Right cardiac atrium (tissue), 5 donors: ENCODE results near the gene FOXK1. TPM values are rescaled to one million over a fixed set of nuclear protein-coding genes. Genes with fewer than 3 reads are reported as not detected.

Experiments
- ATAC-seq, 2 donors: fragments of 200-7000 bp; cut with Tn5 transposase; one replicate each; pipeline versions ENCODE4 v1.8.0 to v1.9.1; 2020; ENCODE audit warnings: moderate library complexity in 2 of 2, mild to moderate bottlenecking in 1 of 2
- DNase-seq, 3 donors: peaks; one replicate each; pipeline ENCODE4 v3.0.0-alpha.2; 2020
- H3K27ac ChIP-seq: one replicate; pipeline ENCODE4 v1.5.1; 2013; ENCODE audit warnings: mild to moderate bottlenecking, low read length, control low read depth, moderate library complexity
- H3K27me3 ChIP-seq: one replicate; pipeline ENCODE4 v1.6.1; 2013; ENCODE audit not compliant: control insufficient read depth, insufficient read depth
- H3K4me1 ChIP-seq: one replicate; pipeline ENCODE4 v1.6.1; 2013; ENCODE audit warnings: low read length; ENCODE audit not compliant: control insufficient read depth, insufficient read depth
- H3K4me3 ChIP-seq: one replicate; pipeline ENCODE4 v1.5.1; 2013; ENCODE audit warnings: low read length, control low read depth
- H3K9me3 ChIP-seq: one replicate; pipeline ENCODE4 v1.6.1; 2013; ENCODE audit warnings: low read length; ENCODE audit not compliant: control insufficient read depth
- WGBS: extraction: QIAGEN DNeasy Blood & Tissue Kit; methylation state at CpG from one replicate; pipeline ENCODE4 v1.1.7; 2013; 5-methylcytosine and 5-hydroxymethylcytosine counted together
- intact Hi-C, 4 donors: fragments of 100-400 bp; cut with DNase I; formaldehyde crosslinking; loops; one replicate each; pipeline versions ENCODE4 v1.11.0 to v1.14.0; 2022 to 2023
- polyA plus RNA-seq: library from polyadenylated mRNA; stranded (reverse); fragments of 200-250 nt; gene quantifications from one replicate; pipeline ENCODE4 v1.2.3, GENCODE V29; 2013
- total RNA-seq, 4 donors: library from RNA; stranded (reverse); fragmentation: NEBNext Ultra II Directional; extraction: Animal tissue kit (Norgen Biotek cat#: 25700); gene quantifications; one replicate each; pipeline ENCODE4 v1.2.1, GENCODE V29; 2021
- donor health status: healthy with polysubstance abuse.
- donor health status: DM: no; HTN: yes; CAD: no.
- donor health status: DM: no; HTN: no; CAD: no.
- donor health status: DM: no; HTN: yes; CAD: no; lungs with severe emphysema.
- donor health status: DM: yes; HTN: yes; CAD: no.

FOXK1 gene
- total and polyA plus RNA-seq, 5 donors = 10.9 to 22.4 (median 18.1) TPM

DNA sequence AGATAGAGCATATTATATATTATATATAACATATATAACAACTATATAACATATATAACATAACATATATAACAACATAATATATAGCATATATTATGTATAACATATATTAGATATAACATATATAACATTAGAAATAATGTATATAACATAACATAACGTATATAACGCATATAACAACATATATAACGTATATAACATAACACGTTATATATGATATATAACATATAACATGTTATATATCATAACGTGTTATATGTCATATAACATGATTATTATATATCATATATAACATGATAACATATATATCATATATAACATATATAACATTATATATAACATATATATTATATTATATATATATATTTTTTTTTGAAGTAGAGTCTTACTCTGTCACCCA, 97.0 kb downstream of the FOXK1 start:
- Histone ChIP-seq H3K9me3 (no peaks in the 10 kb centered on the region), H3K4me1 (peaks cover 4% of the 10 kb centered on the region), H3K27me3 (no peaks in the 10 kb centered on the region), H3K27ac (no peak overlapping the region), H3K4me3 (no peak overlapping the region)
- intact Hi-C loops = no loop called here
- ATAC-seq = no peak
- DNase-seq = no peak
- 87% methylated on average over 5 of the region's 5 CpGs for WGBS

DNA sequence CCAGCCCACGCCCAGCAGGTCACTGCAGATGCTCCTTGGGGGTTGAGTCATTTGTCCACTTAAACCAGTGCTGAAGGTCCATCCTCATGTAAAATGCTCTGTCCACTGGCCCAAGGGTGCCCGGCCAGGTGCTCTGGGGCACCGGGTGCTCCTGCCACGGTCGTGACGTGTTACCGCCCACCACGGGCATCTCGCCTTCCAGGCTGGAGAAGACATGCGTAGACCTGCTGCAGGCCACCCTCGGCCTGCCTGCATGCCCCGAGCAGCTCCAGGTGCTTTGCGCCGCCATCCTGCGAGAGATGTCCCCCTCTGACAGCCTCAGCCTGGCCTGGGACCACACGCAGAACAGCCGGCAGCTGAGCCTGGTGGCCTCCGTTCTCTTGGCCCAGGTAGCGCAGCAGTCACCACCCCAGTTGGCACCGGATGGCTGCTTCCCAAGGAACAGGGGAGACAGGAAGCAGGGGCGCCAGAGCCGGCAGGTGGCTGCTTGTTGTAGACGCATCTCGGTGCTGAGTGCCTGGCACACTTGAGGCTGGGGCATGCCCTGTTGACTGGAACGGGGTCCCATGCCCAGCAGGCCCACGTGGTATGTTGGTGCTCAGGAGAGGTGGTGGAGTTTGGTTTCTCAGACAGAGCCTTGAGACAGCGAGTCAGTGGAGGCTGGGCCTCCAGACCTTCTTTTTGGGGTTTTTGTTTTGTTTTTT, 99.4 kb downstream of the FOXK1 start:
- 94% methylated on average over 27 of the region's 27 CpGs for WGBS
- Histone ChIP-seq H3K27me3 (no peaks in the 10 kb centered on the region), H3K4me3 (no peak overlapping the region), H3K27ac (no peak overlapping the region), H3K9me3 (no peaks in the 10 kb centered on the region), H3K4me1 (peaks cover 2% of the 10 kb centered on the region)
- DNase-seq (peak in 2 of 3 donors; percentile 52 to 61), ATAC-seq (no peak)
- intact Hi-C loops = no loop called here

DNA sequence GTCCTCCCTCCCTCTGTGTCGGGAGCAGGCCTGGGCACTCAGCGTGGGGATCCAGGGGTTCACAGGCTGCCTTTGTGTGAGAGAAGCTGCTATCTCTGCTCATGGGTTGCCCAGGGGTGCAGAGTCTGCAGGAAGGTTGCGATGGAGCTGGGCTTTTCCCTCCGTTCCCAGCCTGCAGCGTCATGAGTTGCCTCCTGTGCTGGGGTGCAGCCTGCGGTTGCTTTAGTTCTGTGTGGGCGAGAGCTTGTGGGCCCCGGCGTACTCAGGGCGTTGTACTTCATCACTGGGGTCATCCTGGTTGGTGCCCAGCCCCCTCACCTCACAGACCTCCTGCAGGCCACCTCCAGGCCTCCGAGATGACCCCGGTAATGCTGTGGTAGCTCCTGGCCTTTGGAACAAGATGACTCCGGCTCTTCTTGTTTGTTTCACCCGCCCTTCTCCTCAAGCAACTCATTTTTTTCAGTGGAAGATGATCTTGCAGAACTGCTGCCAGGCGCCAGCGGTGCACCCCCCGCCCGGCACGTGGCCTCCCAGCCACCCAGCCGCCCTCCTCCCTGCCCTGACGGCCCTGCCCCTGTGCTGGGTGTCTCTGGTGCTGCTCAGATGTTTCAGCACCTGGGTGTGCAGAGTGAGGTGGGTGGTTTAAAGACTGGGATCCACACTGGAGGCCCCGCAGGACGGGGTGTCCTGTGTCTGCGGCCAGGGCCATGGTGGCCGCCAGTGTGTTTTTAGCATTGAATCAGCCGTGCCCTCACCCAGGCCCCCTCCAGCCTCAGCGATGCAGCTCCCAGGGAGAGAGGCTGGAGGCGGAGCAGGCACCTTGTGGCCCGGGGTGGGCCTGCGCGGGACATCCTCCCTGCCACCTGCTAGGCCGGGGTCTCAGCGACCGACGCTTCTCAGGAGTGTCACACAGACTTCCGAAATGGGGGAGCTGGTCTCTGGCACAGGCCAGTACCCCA, 100.5 kb downstream of the FOXK1 start:
- no peak for ATAC-seq
- H3K4me3 ChIP-seq = no peak overlapping the region
- no peaks in the 10 kb centered on the region for H3K27me3 ChIP-seq
- no peak overlapping the region for H3K27ac ChIP-seq
- no peaks in the 10 kb centered on the region for H3K9me3 ChIP-seq
- no peaks in the 10 kb centered on the region for H3K4me1 ChIP-seq
- intact Hi-C loops = no loop called here
- 92% methylated on average over 36 of the region's 36 CpGs for WGBS
- peak in 1 of 3 donors; percentile 57 for DNase-seq

DNA sequence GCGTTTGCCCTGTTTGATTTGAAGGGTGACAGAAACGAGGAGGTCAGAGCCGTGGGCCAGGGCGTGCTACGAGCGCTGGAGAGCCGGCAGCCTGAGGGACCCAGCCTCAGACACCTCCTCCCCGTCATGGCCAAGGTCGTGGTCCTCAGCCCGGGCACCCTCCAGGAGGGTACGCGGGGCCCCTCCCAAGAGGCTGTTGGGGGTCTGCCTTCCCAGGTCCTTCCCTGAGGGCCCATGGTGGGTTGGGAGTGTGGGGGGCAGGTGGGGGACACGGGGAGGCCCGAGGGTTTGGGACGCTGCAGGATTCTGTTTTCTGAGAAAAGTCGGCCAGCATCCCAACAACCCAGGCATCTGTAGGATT, 101.2 kb downstream of the FOXK1 start:
- no peaks in the 10 kb centered on the region for H3K9me3 ChIP-seq
- intact Hi-C loops = no loop called here

DNA sequence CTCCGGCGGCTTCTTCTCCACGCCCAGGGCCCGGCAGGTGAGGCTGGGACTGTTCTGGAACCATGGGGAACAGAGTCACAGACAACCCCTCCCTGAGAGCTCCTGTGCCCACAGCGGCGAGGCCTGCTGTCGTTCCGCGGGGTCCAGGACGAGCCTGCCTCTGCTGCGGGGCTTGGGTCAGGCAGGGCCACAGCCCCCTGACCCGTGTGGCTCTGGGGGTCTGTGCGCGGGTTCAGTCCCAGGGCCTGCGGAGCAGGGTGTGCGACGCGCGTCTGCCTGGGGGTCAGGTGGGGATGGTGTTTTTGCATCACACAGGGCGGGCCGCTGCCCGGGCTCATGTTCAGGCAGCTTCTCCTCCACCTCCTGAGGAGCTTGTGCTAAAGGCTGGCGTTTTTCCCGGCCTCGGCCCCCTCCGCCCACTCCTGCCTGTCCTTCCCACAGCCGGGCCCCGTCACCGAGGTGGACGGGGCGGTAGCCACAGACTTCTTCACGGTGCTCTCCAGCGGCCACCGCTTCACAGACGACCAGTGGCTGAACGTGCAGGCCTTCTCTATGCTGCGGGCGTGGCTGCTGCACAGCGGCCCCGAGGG, 101.8 kb downstream of the FOXK1 start:
- no peaks in the 10 kb centered on the region for H3K9me3 ChIP-seq
- ATAC-seq (peak in 1 of 2 donors; percentile 1), DNase-seq (peak in 2 of 3 donors; percentile 62 to 73)
- no peak overlapping the region for H3K4me3 ChIP-seq
- no peak overlapping the region for H3K27ac ChIP-seq
- 88% methylated on average over 40 of the region's 40 CpGs for WGBS
- intact Hi-C loops = no loop called here
- no peaks in the 10 kb centered on the region for H3K27me3 ChIP-seq
- no peaks in the 10 kb centered on the region for H3K4me1 ChIP-seq

More for the DNA sequence above, 101.2 kb downstream of the FOXK1 start:
- 88% methylated on average over 16 of the region's 16 CpGs for WGBS
- Histone ChIP-seq H3K4me3 (no peak overlapping the region), H3K27me3 (no peaks in the 10 kb centered on the region), H3K4me1 (no peaks in the 10 kb centered on the region), H3K27ac (no peak overlapping the region)
- ATAC-seq (no peak), DNase-seq (peak in 1 of 3 donors; percentile 54)

DNA sequence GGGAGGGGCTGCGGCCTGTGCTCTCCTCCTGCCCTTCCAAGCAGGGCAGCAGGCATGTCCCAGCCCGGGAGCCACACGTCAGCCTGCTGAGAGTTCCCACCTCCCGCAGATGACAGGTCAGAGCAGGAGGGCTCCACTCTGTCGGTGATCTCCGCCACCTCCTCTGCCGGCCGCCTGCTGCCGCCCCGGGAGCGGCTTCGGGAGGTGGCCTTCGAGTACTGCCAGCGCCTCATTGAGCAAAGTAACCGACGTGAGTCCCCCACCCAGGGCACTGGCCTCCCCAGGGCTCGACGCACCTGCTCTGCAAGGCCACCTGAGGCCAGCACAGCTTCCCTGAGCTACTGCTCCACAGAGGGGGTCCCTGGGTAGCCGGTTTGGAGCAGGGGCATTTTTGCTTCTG, 102.7 kb downstream of the FOXK1 start:
- Histone ChIP-seq H3K4me3 (no peak overlapping the region), H3K27ac (no peak overlapping the region), H3K27me3 (no peaks in the 10 kb centered on the region), H3K4me1 (no peaks in the 10 kb centered on the region), H3K9me3 (no peaks in the 10 kb centered on the region)
- intact Hi-C loops = no loop called here
- WGBS = 72% methylated on average over 19 of the region's 19 CpGs
- DNase-seq = peak; percentile 55 to 85 (median 82)
- peak; percentile 62 to 73 for ATAC-seq

DNA sequence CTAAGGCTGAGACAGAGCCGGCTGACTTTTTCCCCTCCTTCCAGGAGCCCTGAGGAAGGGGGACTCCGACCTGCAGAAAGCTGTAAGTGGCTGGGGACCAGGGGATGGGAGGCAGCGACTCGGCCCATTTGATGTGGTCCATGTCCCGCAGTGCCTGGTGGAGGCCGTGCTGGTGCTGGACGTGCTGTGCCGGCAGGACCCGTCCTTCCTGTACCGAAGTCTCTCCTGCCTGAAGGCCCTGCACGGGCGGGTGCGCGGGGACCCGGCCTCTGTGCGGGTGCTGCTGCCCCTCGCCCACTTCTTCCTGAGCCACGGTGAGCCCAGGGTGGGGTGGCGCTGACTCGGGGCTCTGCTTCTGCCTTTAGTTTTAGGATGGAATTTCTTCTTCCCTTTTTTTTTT, 103.3 kb downstream of the FOXK1 start:
- no peak for ATAC-seq

DNA sequence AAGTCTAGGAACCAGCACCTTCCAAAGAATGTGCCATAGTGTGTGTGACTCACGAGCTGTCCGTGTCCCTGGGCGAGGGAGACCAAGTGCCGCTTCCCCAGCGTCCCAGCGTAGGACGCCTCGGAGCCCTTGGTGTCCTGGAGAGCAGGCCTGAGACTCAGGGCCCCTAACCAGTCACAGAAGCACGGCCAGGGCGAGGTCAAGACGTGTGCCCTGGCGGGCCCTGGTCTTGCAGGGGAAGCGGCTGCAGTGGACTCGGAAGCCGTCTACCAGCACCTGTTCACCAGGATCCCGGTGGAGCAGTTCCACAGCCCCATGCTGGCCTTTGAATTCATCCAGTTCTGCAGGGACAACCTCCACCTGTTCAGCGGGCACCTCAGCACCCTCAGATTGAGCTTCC, 103.9 kb downstream of the FOXK1 start:
- intact Hi-C loops = no loop called here
- Histone ChIP-seq H3K9me3 (no peaks in the 10 kb centered on the region), H3K27ac (no peak overlapping the region), H3K4me3 (no peak overlapping the region), H3K27me3 (no peaks in the 10 kb centered on the region), H3K4me1 (no peaks in the 10 kb centered on the region)
- 94% methylated on average over 17 of the region's 17 CpGs for WGBS
- ATAC-seq = no peak
- DNase-seq = peak in 1 of 3 donors; percentile 48

More for the DNA sequence above, 103.3 kb downstream of the FOXK1 start:
- WGBS = 91% methylated on average over 20 of the region's 20 CpGs
- Histone ChIP-seq H3K27me3 (no peaks in the 10 kb centered on the region), H3K9me3 (no peaks in the 10 kb centered on the region), H3K27ac (no peak overlapping the region), H3K4me3 (no peak overlapping the region), H3K4me1 (no peaks in the 10 kb centered on the region)
- DNase-seq = peak in 1 of 3 donors; percentile 43
- intact Hi-C loops = no loop called here

DNA sequence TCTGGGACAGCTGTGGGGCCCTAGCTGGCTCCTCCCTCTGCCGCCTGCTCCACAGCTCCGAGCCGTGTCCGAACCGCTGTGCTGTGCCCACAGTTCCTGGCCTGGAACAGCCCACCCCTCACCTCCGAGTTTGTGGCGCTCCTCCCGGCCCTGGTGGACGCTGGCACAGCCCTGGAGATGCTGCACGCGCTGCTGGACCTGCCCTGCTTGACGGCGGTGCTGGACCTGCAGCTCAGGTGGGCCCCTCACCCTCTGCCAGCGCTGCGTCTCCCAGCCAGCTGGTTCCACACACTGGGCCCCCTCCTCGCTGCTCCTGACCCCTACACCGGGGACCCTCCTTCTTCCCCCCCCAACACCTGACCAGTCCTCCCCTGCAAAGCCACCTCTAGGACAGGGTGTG, 105.4 kb downstream of the FOXK1 start:
- no peaks in the 10 kb centered on the region for H3K9me3 ChIP-seq
- H3K4me1 ChIP-seq = no peaks in the 10 kb centered on the region
- ATAC-seq (no peak), DNase-seq (peak in 2 of 3 donors; percentile 57 to 58)
- WGBS = 93% methylated on average over 17 of the region's 17 CpGs
- no peaks in the 10 kb centered on the region for H3K27me3 ChIP-seq
- H3K27ac ChIP-seq = no peak overlapping the region
- H3K4me3 ChIP-seq = no peak overlapping the region
- intact Hi-C loops = no loop called here

DNA sequence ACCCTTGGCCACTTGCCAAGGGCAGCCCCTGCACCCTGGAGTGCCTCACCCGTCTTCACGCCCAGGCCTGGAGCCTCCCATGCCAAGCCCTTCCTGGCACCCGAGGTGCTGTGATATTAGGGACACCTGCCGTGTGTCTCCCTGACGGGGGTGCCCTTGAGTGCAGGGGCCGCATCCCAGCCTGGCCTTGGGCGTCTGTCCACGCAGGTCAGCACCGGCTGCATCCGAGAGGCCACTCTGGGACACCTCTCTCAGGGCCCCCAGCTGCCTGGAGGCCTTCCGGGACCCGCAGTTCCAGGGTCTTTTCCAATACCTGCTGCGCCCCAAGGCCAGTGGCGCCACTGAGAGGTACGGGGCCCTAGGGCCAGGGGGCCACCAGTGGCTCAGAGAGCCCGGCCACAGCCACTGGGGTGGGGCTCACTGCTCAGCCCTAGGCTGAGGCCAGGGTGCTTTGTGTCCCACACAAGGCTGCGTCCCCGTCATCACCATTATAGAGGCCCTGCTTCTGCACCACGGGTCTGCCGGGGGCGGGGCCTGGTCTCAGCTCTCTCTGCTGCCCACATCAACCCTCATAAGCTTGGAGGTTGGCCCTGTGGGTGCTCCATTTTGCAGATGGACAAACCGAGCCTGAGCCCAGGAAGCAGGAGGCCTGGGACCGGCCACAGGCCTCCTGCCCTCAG, 106.0 kb downstream of the FOXK1 start:
- Histone ChIP-seq H3K9me3 (no peaks in the 10 kb centered on the region), H3K4me3 (no peak overlapping the region), H3K4me1 (no peaks in the 10 kb centered on the region), H3K27ac (no peak overlapping the region), H3K27me3 (no peaks in the 10 kb centered on the region)
- DNase-seq (peak in 2 of 3 donors; percentile 53 to 68), ATAC-seq (no peak)
- 84% methylated on average over 23 of the region's 23 CpGs for WGBS
- intact Hi-C loops = no loop called here
